Left ventricle myocardium inferior (tissue), 1 donor: ENCODE data around the gene KIRREL3. TPM values are rescaled to one million over a fixed set of nuclear protein-coding genes. Genes with fewer than 3 reads are reported as not detected.

Source experiments
- DNase-seq: peaks from one replicate; pipeline ENCODE4 v3.0.0-alpha.2; 2020
- H3K27ac ChIP-seq: fragments of 200-600 bp; replicated peaks from 2 replicates; pipeline ENCODE4 v1.8.0; 2021
- H3K27me3 ChIP-seq: fragments of 200-600 bp; 2 replicates; pipeline ENCODE4 v1.8.0; 2021; ENCODE audit warnings: low read depth
- H3K36me3 ChIP-seq: fragments of 200-600 bp; 2 replicates; pipeline ENCODE4 v1.8.0; 2021
- H3K4me1 ChIP-seq: fragments of 200-600 bp; 2 replicates; pipeline ENCODE4 v1.8.0; 2021
- H3K4me3 ChIP-seq: fragments of 200-600 bp; 2 replicates; pipeline ENCODE4 v1.8.0; 2021; ENCODE audit warnings: mild to moderate bottlenecking, moderate library complexity
- H3K9me3 ChIP-seq: fragments of 200-600 bp; replicated peaks from 2 replicates; pipeline ENCODE4 v1.8.0; 2021
- intact Hi-C: fragments of 100-400 bp; cut with micrococcal nuclease; formaldehyde crosslinking; loops from one replicate; pipeline ENCODE4 v1.11.0; 2022
- total RNA-seq: library from RNA; stranded (reverse); fragmentation: NEBNext Ultra II Directional; extraction: Animal tissue kit (Norgen Biotek cat#: 25700); gene quantifications from one replicate; pipeline ENCODE4 v1.2.1, GENCODE V29; 2021
- TF ChIP-seq, protein P1 (sequence below): fragments of 200-600 bp; IDR thresholded peaks from 2 replicates; pipeline ENCODE4 v1.8.0; 2021; ENCODE audit warnings: antibody characterized with exemption, mild to moderate bottlenecking, borderline replicate concordance
- donor health status: DM: no; HTN: yes; CAD: no; lungs with severe emphysema.

Gene KIRREL3
- total RNA-seq, 1 donor from 2014 or later, result 0.74 TPM

DNA sequence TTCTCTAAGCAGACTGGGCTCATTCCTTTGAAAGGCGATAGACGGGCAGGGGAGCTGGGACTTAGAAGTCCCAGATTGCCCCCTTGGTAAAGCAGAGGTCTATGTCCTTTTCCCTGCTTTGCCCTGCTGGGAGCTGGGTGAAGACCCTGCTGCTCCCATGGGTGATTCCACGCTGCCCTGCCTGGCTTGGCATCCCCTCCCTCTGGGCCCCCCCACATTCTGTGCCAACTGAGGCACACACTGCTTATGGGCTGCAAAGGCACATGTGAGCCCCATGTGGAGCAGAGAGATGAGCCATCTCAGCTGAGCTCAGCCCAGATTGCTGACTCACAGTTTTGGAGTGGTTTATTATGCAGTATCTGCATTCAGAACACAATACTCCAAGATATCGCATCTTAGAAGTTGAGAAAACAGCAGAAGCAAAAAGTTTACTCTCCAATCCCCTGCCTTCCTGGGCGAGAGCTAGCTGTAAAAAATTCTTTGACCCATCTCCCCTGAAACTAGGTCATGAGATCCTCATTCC lies 517.9 kb downstream of the KIRREL3 start:
- Histone ChIP-seq H3K9me3 (no peaks in the 10 kb centered on the region), H3K36me3 (no peaks in the 10 kb centered on the region), H3K4me3 (no peak overlapping the region), H3K4me1 (peaks cover 4% of the 10 kb centered on the region), H3K27me3 (peaks cover 5% of the 10 kb centered on the region), H3K27ac (no peak overlapping the region)
- no peak for DNase-seq
- intact Hi-C loops, result loop anchor here (5.0 kb wide), 1 partner anchor 40 kb away; no protein-coding TSS in a partner anchor
- TF ChIP-seq, protein P1, sequence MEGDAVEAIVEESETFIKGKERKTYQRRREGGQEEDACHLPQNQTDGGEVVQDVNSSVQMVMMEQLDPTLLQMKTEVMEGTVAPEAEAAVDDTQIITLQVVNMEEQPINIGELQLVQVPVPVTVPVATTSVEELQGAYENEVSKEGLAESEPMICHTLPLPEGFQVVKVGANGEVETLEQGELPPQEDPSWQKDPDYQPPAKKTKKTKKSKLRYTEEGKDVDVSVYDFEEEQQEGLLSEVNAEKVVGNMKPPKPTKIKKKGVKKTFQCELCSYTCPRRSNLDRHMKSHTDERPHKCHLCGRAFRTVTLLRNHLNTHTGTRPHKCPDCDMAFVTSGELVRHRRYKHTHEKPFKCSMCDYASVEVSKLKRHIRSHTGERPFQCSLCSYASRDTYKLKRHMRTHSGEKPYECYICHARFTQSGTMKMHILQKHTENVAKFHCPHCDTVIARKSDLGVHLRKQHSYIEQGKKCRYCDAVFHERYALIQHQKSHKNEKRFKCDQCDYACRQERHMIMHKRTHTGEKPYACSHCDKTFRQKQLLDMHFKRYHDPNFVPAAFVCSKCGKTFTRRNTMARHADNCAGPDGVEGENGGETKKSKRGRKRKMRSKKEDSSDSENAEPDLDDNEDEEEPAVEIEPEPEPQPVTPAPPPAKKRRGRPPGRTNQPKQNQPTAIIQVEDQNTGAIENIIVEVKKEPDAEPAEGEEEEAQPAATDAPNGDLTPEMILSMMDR, result no peak

GRCh38 chr11:126481303-126481680 lies 519.3 kb downstream of the KIRREL3 start:
- DNase-seq, result no peak
- TF ChIP-seq, protein P1, result no peak
- Histone ChIP-seq H3K27me3 (peaks cover 3% of the 10 kb centered on the region), H3K9me3 (no peaks in the 10 kb centered on the region), H3K4me3 (no peak overlapping the region), H3K4me1 (peaks cover 4% of the 10 kb centered on the region), H3K36me3 (no peaks in the 10 kb centered on the region), H3K27ac (no peak overlapping the region)
- intact Hi-C loops, result loop anchor here (2.0 to 5.0 kb wide), 2 partner anchors 39 to 170 kb away; no protein-coding TSS in a partner anchor

GRCh38 chr11:126480410-126481302 lies 519.9 kb downstream of the KIRREL3 start:
- peak; percentile 75 for DNase-seq
- no peaks in the 10 kb centered on the region for H3K36me3 ChIP-seq
- TF ChIP-seq, protein P1, result peak; percentile 95
- no peaks in the 10 kb centered on the region for H3K9me3 ChIP-seq
- peak overlapping the region; percentile 38 for H3K4me3 ChIP-seq
- intact Hi-C loops, result loop anchor here (2.0 to 5.0 kb wide), 2 partner anchors 38 to 170 kb away; no protein-coding TSS in a partner anchor
- H3K27ac ChIP-seq, result peak overlapping the region; percentile 67
- H3K27me3 ChIP-seq, result no peaks in the 10 kb centered on the region
- H3K4me1 ChIP-seq, result peaks cover 5% of the 10 kb centered on the region

DNA sequence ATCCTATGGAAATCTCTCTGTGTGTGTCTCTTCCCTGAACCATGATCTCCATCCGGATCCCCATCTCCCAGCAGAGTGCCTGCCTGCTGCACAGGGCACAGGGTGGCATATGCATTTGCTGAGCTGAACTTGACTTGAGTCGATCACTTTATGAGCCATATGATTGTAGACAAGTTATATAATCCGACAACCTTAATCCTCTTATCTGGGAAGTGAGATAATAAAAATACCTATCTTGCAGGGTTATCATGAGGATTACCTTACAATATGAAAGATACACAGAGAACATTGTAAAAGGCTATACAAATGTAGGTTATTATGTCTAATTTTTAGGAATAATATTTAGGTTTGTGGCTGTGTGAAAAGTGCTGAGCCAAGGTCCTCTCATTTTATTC lies 520.6 kb downstream of the KIRREL3 start:
- H3K27ac ChIP-seq, result no peak overlapping the region
- intact Hi-C loops, result loop anchor here (2.0 to 5.0 kb wide), 2 partner anchors 38 to 169 kb away; no protein-coding TSS in a partner anchor
- DNase-seq, result no peak
- TF ChIP-seq, protein P1, result no peak
- no peaks in the 10 kb centered on the region for H3K27me3 ChIP-seq
- H3K4me1 ChIP-seq, result peaks cover 12% of the 10 kb centered on the region
- no peaks in the 10 kb centered on the region for H3K9me3 ChIP-seq
- no peak overlapping the region for H3K4me3 ChIP-seq
- H3K36me3 ChIP-seq, result no peaks in the 10 kb centered on the region

DNA sequence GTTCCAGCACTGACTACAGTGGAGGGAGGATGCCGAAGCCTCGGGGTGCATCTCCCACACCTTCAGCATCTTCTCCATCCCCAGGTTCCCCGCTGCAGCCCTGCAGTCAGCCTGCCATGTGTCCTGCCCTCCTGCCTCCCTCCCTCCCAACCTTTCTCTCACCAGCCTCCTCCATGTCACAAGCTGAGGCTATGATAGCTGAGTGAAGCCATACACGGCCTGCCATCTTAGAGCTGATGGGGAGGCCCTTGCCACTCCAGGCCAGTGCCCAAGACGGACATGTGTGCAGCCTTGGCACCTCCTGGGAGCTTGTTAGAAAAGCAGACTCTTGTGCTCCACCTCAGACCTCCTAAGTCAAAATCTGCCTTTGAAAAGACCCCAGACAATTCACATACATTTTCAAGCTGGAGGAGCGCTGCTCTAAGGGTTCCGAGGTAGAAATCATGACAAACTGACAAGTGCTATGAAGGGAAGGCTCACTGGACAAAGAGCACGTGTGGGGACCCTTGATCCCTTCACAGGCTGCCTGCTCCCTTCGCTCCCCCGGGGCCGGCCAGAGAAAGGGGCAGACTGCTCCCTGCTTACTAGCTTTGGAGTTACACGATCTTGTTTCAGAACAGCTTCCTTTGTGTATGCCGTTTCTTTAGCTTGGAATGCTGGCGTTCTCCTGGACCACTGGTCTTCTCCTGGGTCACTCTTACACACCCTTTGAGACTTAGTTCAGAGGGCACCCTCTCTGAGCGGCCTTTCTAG lies 521.2 kb downstream of the KIRREL3 start:
- Histone ChIP-seq H3K27me3 (no peaks in the 10 kb centered on the region), H3K4me3 (no peak overlapping the region), H3K4me1 (peaks cover 18% of the 10 kb centered on the region), H3K9me3 (no peaks in the 10 kb centered on the region), H3K27ac (no peak overlapping the region), H3K36me3 (no peaks in the 10 kb centered on the region)
- DNase-seq, result no peak
- TF ChIP-seq, protein P1, result no peak
- intact Hi-C loops, result no loop called here
